NT2/D1 (cell line): Measurements from ENCODE around the gene RTN4RL1.

Experiments used
- YY1 ChIP-seq: IDR thresholded peaks from 2 replicates; pipeline ENCODE4 v1.6.1; 2011; ENCODE audit not compliant: insufficient read length, insufficient read depth
- ZNF274 ChIP-seq: IDR thresholded peaks from 2 replicates; pipeline ENCODE4 v1.6.1; 2011; ENCODE audit warnings: mild to moderate bottlenecking, low read depth, low read length

GRCh38 chr17:1906662-1907101 lies 118.5 kb downstream of the RTN4RL1 start:
- TF ChIP-seq YY1 (no peak), ZNF274 (no peak)
